RWPE2 (cell line): Measurements from ENCODE around the gene DST.

Source experiments
- ATAC-seq: fragments of 200-7000 bp; cut with Tn5 transposase; 3 replicates; pipeline ENCODE4 v1.9.1; 2021; ENCODE audit warnings: low read depth
- DNase-seq: peaks from one replicate; pipeline ENCODE4 v3.0.0-alpha.2; 2020; ENCODE audit warnings: low spot score
- H3K27ac ChIP-seq: fragments of 450-650 bp; 2 replicates; pipeline ENCODE4 v1.5.1; 2017; ENCODE audit warnings: mild to moderate bottlenecking; ENCODE audit not compliant: poor library complexity, severe bottlenecking
- H3K27me3 ChIP-seq: fragments of 250-450 bp; sonication (Bioruptor Pico); 2 replicates; pipeline ENCODE4 v1.5.1; 2021; ENCODE audit warnings: mild to moderate bottlenecking, moderate library complexity; ENCODE audit not compliant: insufficient read depth, poor library complexity, severe bottlenecking
- H3K36me3 ChIP-seq: fragments of 250-450 bp; sonication (Bioruptor Pico); 2 replicates; pipeline ENCODE4 v1.5.1; 2020; ENCODE audit warnings: low read depth, mild to moderate bottlenecking, moderate library complexity
- H3K4me1 ChIP-seq: fragments of 250-450 bp; sonication (Bioruptor Pico); 2 replicates; pipeline ENCODE4 v1.5.1; 2021; ENCODE audit warnings: mild to moderate bottlenecking, moderate library complexity; ENCODE audit not compliant: insufficient read depth, poor library complexity, severe bottlenecking
- H3K4me3 ChIP-seq: fragments of 250-450 bp; sonication (Bioruptor Pico); 2 replicates; pipeline ENCODE4 v1.5.1; 2021; ENCODE audit warnings: mild to moderate bottlenecking, moderate library complexity; ENCODE audit not compliant: severe bottlenecking
- H3K9me3 ChIP-seq: fragments of 250-450 bp; sonication (Bioruptor Pico); 2 replicates; pipeline ENCODE4 v1.5.1; 2021; ENCODE audit warnings: mild to moderate bottlenecking, moderate library complexity; ENCODE audit not compliant: severe bottlenecking
- CTCF ChIP-seq: fragments of 450-650 bp; IDR thresholded peaks from one replicate; pipeline ENCODE4 v1.5.1; 2017; ENCODE audit warnings: mild to moderate bottlenecking, moderate library complexity; ENCODE audit not compliant: poor library complexity, severe bottlenecking

The DST gene

DNA sequence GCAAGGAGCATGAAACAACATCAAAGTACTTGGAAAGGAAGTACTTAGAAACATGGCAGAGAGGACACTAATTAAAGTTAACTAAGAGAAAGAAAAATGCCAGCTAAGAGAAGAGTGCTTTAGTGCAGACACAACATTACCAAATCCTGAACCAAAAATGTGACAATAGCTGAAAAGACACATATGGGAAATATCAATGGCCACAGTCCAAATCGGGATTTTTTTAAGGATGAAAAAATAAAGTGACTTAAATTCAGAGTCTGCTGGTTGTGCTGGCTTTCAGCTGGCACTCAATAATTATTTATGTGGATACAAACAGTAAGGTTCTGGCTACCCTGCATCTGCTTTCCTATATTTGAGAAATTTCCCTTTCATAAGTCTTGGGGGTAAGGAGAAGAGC is 12.6 kb upstream of the DST start:
- Histone ChIP-seq H3K36me3 (no peaks in the 10 kb centered on the region), H3K4me1 (peaks cover 68% of the 10 kb centered on the region), H3K27me3 (no peaks in the 10 kb centered on the region), H3K9me3 (no peaks in the 10 kb centered on the region), H3K27ac (peak overlapping the region; percentile 98), H3K4me3 (no peak overlapping the region)
- DNase-seq: no peak
- TF ChIP-seq CTCF: no peak
- ATAC-seq: no peak

- peak; percentile 78 for ATAC-seq
- H3K4me3 ChIP-seq: no peak overlapping the region
- H3K27ac ChIP-seq: peak overlapping the region; percentile 98
These were observed 10.3 kb upstream of the DST start for GRCh38 chr6:56652994-56653393.

DNA sequence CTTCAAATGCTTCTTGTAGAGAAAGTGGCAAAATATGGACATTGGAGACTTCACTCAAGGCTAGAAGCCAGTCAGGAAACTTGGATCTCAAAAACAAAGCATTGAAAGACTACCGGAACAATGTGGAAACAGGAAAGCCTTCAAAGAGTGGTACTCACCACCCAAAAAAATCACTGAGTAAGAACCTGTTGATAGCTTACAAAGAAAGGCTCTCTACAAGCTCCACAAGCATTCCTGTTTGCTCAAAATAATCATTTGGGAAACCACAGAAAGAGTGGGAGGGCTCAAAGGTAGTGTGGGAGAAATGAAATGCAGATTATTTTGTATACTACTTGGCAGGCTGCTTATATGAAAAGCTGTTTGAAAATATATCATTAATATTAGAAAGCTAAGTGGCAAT is 9.5 kb upstream of the DST start:
- ATAC-seq: peak; percentile 67
- H3K4me1 ChIP-seq: peaks cover 68% of the 10 kb centered on the region
- H3K9me3 ChIP-seq: no peaks in the 10 kb centered on the region
- H3K27ac ChIP-seq: peak overlapping the region; percentile 98
- peaks cover 7% of the 10 kb centered on the region for H3K36me3 ChIP-seq
- H3K27me3 ChIP-seq: no peaks in the 10 kb centered on the region
- H3K4me3 ChIP-seq: no peak overlapping the region
- TF ChIP-seq CTCF: no peak
- DNase-seq: no peak

More at GRCh38 chr6:56652994-56653393, 10.3 kb upstream of the DST start:
- Histone ChIP-seq H3K27me3 (no peaks in the 10 kb centered on the region), H3K4me1 (peaks cover 70% of the 10 kb centered on the region), H3K9me3 (no peaks in the 10 kb centered on the region), H3K36me3 (peaks cover 5% of the 10 kb centered on the region)
- no peak for TF ChIP-seq CTCF
- no peak for DNase-seq

DNA sequence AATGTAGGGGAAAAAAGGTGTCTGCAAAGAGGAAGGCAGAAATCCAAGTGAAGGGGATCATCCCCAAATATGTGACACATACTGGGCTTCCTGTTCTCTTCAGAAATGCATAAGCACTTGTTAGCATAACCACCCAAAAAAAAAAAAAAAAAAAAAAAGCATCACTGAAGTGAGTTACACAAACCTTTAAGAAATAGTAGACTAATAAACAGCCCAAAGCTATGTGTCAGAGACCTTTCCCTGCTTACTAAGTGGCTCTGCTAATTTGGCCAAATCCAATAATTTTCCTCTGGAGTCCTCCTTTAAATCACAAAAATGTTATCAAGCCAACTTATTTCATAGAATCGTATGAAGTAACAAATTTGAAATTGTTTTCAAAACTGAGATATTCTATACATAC is 7.5 kb upstream of the DST start:
- no peaks in the 10 kb centered on the region for H3K9me3 ChIP-seq
- H3K4me1 ChIP-seq: peaks cover 49% of the 10 kb centered on the region
- H3K27ac ChIP-seq: peak overlapping the region; percentile 98
- DNase-seq (no peak), ATAC-seq (no peak)
- H3K4me3 ChIP-seq: no peak overlapping the region
- TF ChIP-seq CTCF: no peak
- peaks cover 18% of the 10 kb centered on the region for H3K36me3 ChIP-seq
- no peaks in the 10 kb centered on the region for H3K27me3 ChIP-seq

DNA sequence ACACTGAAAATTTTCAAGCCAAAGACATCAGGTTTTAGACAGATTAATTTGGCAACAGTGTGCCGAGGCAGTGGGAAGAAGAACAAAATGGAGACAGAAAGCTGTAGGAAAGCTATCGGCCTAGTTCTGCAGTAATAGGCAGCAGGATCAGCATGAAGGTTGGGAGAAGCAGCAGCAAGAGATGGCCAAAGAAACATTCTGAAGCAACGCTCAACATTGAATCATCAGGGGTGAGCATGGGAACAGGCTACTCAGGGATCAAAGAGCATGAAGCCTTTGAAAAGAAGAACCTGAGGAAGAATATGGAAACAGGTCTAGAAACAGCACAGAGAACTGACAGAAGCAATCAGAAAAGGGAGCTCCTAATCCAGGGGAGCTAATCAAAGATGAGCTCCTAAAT is 7.1 kb upstream of the DST start:
- no peaks in the 10 kb centered on the region for H3K9me3 ChIP-seq
- peak overlapping the region; percentile 98 for H3K27ac ChIP-seq
- H3K27me3 ChIP-seq: no peaks in the 10 kb centered on the region
- no peak for TF ChIP-seq CTCF
- DNase-seq: no peak
- ATAC-seq: peak; percentile 8; the same call in 1 of the 3 replicates
- H3K36me3 ChIP-seq: peaks cover 21% of the 10 kb centered on the region
- peaks cover 49% of the 10 kb centered on the region for H3K4me1 ChIP-seq
- no peak overlapping the region for H3K4me3 ChIP-seq
